NCI-H460 (cell line): Measurements from ENCODE around the gene ARCN1. TPM values are rescaled to one million over a fixed set of nuclear protein-coding genes. Genes with fewer than 3 reads are reported as not detected.
"Not testable (repeated sequence)": the region's sequence is repeated elsewhere in the genome, so short reads cannot be mapped to it uniquely, and the experiment has no call there.

Experiments
- DNase-seq: peaks from one replicate; pipeline ENCODE4 v3.0.0-alpha.2; 2016; ENCODE audit warnings: low read depth; ENCODE audit errors: extremely low read depth
- total RNA-seq: library from RNA; depleted of rRNA; stranded (reverse); fragments of >200 nt; shearing (Covaris generic); gene quantifications from 2 replicates; pipeline ENCODE4 v1.2.3, GENCODE V29; 2014

Gene ARCN1
- total RNA-seq, 1 experiment from 2014 or later = 105 TPM

- no peak for DNase-seq
These were observed 28.1 kb upstream of the ARCN1 start for GRCh38 chr11:118544010-118544646.

GRCh38 chr11:118544647-118545010 lies 27.6 kb upstream of the ARCN1 start:
- DNase-seq = no peak

DNA sequence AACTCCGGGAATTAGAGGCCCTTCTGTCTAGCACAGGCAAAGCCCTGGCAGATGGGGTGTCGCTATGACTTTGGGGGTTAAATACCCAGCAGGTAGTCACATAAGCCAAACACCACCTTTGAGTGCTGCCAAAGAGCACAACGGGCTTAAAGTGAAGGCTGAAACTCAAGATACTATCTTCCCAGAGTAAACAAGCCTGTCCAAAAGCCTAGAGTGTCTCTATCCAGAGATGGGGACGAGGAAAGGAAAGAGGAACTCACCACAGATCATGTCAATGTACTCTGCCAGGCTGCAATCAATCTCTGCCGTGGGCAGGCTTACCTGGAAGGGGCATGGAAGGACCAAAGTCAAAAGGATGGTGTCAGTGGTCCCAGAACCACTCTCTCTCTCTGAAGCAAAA lies 26.7 kb upstream of the ARCN1 start:
- DNase-seq = no peak

- DNase-seq = no peak
These were observed 25.1 kb upstream of the ARCN1 start for GRCh38 chr11:118547132-118547531.

GRCh38 chr11:118552341-118552740 lies 19.9 kb upstream of the ARCN1 start:
- DNase-seq = no peak

GRCh38 chr11:118560806-118561205 lies 11.4 kb upstream of the ARCN1 start:
- DNase-seq = no peak

DNA sequence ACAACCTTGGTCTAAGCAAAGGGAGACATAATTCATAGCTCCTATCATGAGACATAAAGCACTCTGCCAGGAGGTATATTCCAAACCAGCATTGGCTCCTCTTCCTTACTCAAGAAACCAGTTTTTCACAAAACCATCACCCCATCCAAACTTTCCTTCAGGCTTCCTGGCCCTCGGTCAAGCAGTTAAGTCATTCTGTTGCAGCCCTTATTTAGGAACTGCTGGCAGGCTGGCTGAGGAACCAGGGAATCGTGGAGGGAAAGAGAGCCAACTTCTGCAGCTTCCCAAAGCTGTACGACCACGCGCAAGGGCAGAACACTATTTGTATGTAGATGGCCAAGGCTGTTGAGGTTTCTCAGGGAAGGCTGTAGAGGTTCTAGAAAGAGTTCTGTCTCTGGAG lies 7.2 kb upstream of the ARCN1 start:
- no peak for DNase-seq

- DNase-seq = no peak
These were observed 2.5 kb upstream of the ARCN1 start for GRCh38 chr11:118569670-118570069.

GRCh38 chr11:118570787-118571186 lies 1.4 kb upstream of the ARCN1 start:
- DNase-seq = no peak

- DNase-seq = not testable (repeated sequence)
These were observed 528 bp upstream of the ARCN1 start for GRCh38 chr11:118571701-118572060.

DNA sequence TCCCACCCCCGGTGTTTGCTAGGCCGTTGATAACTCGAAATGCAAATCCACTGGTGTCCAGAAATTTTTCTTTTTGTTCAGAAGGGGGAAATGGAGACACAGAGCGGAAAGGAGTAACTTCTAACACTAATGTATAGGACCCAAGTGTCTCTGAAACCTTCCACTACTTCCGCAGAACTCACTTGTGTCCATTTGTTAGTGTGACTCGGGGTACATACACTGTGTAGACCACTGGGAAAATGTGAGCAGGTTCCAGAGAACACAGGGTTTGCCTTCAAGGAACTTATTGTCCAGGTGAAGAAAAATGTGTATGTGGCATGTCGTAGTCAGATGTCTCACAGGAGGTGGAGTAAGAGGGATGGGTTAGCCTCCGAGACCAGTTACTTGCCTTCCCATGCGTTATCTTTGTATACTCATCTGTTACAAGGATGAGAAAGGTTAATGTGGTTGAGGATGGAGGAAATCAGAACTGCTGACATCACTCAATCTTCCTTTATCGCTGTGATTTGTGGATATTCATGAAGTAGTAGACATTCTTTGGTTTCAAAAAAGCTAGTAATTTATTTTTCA lies 857 bp downstream of the ARCN1 start:
- DNase-seq = no peak

DNA sequence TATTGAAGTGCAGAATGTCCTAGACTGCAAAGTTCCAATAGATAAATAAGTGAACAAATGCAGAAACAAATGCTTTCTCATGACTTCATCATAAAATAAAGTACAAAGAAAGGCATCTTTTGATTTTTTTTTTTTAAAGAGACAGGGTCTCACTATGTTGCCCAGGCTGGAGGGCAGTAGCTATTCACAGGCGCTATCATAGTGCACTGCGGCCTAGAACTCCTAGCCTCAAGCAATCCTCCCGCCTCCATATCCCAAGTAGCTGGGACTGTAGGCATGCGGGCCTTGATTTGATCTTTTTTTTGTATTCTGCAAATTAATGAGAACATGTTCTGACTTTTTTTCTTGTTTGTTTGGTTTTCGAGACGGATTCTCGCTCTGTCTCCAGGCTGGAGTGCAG lies 2.4 kb downstream of the ARCN1 start:
- no peak for DNase-seq

DNA sequence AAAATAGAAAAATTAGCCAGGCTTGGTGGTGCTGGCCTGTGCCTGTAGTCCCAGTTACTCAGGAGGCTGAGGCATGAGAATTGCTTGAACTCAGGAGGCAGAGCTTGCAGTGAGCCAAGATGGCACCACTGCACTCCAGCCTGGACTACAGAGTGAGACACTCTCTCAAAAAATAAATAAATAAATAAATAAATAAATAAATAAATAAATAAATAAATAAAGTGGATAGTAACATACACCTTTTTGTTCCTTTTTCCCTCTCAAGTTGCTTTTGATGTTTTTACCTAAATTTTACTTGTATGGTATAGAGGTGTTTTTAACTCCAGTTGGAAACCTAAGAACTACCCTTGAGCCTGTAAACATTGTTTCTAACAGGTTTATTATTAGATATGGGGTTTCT lies 5.8 kb downstream of the ARCN1 start:
- DNase-seq = not testable (repeated sequence)

DNA sequence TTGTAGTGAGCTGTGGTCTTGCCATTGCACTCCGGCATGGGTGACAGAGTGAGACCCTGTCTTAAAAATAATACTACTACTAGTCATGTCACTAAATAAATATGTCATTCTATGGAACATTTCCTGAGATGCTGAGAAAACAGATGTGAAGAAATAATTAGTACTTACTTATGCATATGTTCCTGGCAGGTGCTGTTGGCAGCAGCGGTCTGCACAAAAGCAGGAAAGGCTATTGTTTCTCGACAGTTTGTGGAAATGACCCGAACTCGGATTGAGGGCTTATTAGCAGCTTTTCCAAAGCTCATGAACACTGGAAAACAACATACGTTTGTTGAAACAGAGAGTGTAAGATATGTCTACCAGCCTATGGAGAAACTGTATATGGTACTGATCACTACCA lies 8.8 kb downstream of the ARCN1 start:
- DNase-seq = no peak

- DNase-seq = no peak
These were observed 15.7 kb downstream of the ARCN1 start for GRCh38 chr11:118587952-118588351.

DNA sequence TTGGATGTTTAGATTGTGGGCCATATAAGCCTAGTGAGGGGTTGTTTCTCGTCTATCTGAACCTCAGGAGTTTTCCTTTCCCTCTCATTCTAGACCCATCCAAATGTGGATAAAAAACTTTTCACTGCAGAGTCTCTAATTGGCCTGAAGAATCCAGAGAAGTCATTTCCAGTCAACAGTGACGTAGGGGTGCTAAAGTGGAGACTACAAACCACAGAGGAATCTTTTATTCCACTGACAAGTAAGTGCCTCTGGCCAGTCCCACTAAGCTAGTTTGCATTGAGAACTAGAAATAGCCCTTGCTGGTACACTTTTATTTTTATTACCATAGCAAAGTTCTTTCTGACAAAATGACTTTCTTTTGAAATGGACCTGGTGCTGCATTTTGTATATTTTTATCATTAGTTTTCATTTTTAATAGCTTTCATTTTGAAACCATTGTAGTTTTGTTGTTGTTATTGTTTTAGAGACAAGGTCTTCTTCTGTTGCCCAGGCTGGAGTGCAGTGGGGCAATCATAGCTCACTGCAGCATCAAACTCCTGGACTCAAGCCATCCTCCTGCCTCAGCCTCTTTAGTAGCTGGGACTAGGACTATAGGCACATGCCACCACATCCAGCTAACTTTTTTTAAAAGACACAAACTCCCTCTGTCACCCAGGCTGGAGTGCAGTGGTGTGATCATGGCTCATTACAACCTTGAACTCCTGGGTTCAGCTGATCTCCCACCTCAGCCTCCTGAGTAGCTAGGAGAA lies 20.6 kb downstream of the ARCN1 start:
- no peak for DNase-seq

GRCh38 chr11:118594984-118595383 lies 22.8 kb downstream of the ARCN1 start:
- DNase-seq = not testable (repeated sequence)

- DNase-seq = no peak
These were observed 24.3 kb downstream of the ARCN1 start for GRCh38 chr11:118596224-118597146.

GRCh38 chr11:118597556-118597955 lies 25.3 kb downstream of the ARCN1 start:
- DNase-seq = no peak

DNA sequence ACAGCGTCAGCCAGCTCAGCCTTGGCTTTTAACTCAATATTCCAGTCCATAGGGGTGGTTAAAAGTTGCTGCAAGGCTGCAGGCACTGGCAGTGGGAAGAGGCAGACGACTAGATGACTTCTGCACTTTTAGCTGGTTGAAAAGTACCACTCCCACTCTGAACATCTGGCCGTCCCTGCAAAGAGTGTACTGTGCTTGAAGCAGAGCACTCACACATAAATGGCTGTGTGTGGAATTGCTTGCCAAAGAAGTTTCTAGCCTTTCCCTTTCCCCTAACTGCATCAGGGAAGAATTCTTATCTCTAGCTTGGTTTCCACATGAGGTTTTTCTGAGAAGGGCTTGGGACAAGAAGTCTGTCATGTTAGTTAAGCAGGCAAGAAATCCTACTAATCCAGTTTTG lies 30.1 kb downstream of the ARCN1 start:
- no peak for DNase-seq

DNA sequence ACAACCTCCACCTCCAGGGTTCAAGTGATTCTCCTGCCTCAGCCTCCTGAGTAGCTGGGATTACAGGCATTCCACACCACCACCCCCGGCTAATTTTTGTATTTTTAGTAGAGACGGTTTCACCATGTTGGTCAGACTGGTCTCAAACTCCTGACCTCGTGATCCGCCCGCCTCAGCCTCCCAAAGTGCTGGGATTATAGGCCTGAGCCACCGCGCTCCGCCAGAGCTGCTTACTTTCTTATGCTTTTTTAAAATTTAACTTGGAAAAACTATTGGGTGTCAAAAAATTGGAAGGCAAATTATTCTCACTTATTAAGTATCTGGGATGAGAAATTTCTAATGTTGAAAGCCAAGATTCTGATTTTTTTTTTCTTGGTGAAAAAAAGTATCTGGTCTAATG lies 31.5 kb downstream of the ARCN1 start:
- not testable (repeated sequence) for DNase-seq
